Left lobe of liver (tissue), 2 donors: Measurements from ENCODE around the gene CPLX1. TPM values are rescaled to one million over a fixed set of nuclear protein-coding genes. Genes with fewer than 3 reads are reported as not detected.
A peak's percentile ranks its signal among the peaks of the same experiment; 100 is the strongest.
"Not testable (repeated sequence)": the region's sequence is repeated elsewhere in the genome, so short reads cannot be mapped to it uniquely, and the experiment has no call there.

Source experiments
- ATAC-seq: fragments of 200-7000 bp; cut with Tn5 transposase; one replicate; pipeline ENCODE4 v1.9.1; 2020; ENCODE audit warnings: mild to moderate bottlenecking, moderate library complexity
- DNase-seq: peaks from one replicate; pipeline ENCODE4 v3.0.0-alpha.2; 2020; ENCODE audit warnings: low spot score
- total RNA-seq: library from RNA; stranded (reverse); gene quantifications from one replicate; pipeline ENCODE4 v1.2.1, GENCODE V29; 2021
- donor health status: DM: no; HTN: no; CAD: no; lungs with moderate emphysema.
- donor health status: DM: no; HTN: yes; CAD: no.

CPLX1 gene
- total RNA-seq, 1 donor from 2014 or later, result 1.5 TPM

DNA sequence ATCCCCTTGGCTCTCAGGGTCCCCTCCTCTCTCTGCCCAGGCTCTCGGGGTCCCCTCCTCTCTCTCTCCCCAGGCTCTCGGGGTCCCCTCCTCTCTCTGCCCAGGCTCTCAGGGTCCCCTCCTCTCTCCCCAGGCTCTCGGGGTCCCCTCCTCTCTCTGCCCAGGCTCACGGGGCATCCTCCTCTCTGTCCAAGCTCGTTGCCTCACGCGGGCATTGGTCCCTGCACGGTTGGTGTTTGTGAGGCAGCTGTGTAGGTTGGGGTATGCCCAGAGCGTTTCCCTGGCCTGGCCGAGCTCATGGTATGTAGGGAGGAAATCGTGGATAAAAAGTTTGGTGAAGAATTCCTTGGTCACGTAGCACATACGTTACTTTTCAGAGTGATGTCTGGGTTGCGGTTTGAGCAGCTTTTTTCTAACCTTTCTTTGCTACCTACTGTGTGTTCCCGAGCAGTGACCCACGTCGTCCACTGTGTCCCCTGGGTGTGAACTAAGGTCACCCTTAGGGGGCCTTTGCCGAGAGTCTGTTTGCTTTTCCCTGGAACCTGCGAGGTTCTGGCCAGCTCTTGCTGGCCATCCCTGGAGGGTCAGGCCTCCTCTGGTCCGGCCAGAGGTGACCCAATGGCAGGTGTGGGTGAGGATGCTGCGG is 83.7 kb downstream of the CPLX1 start:
- ATAC-seq (peak; percentile 14), DNase-seq (no peak)

DNA sequence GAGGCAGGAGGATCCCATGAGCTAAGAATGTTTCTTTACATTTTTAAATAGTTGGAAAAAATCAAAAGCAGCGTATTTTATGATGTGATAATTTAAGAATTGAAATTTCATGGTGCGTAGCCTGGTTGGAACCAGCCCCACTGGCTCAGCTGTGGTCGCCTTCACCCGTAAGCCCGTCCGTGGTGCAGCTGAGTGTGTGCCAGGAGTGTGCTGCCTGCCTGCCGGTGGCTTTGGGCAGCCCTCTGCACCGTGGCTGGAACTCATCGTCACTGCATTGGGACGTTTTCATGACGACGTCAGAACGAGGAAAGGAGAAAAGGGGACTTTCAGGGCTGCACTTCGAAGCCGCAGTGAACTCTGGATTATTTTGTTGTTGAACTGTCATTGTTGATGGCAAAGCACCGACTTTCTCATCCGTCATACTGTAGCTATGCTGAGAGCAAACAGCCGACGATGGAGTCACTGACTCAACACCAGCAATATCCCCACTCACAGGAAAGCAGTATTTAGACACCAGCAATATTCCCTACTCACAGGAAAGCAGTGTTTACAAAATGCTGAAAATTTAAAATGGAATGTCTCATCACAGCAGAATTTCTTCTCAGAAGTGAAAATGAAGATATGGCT is 85.2 kb downstream of the CPLX1 start:
- ATAC-seq (no peak), DNase-seq (no peak)

DNA sequence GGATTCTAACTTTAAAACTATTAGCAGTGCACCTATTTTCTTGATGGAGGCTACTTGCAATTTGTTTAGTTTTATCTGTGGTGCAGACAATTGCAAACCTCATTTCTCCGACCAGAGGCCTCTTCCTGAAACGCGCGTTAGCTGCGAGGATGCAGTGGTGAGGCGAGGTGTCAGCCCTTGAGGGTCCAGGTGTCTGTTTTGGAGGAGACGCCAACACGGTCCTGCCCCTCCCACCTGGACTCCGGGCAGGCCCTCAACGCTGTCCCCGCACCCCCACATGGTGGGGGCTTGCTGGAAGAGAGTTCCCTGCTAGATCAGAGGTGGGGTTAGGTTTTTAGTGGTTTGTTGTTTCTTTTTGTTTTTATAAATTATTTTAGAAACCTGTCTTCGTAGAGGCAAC is 85.9 kb downstream of the CPLX1 start:
- DNase-seq (no peak), ATAC-seq (no peak)

DNA sequence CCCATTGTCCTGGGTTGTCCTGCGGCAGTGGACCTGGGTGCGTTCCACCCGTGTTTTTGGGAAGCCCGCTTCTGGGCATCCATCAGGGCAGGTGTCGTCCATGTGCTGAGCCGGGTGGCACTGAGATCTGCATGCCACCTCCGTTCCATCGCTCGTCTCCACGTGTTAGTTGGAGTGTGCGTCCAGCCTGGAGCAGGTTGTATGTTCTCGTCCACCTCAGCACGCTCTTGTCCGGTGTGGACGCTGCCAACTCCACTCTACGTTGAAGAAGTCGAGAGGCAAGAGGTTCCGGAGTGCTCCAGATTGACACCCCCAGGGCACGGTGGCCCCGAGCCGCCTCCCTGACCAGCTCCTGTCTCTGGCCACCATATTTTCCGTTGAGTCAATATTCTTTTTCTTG is 86.4 kb downstream of the CPLX1 start:
- no peak for ATAC-seq
- DNase-seq, result no peak

DNA sequence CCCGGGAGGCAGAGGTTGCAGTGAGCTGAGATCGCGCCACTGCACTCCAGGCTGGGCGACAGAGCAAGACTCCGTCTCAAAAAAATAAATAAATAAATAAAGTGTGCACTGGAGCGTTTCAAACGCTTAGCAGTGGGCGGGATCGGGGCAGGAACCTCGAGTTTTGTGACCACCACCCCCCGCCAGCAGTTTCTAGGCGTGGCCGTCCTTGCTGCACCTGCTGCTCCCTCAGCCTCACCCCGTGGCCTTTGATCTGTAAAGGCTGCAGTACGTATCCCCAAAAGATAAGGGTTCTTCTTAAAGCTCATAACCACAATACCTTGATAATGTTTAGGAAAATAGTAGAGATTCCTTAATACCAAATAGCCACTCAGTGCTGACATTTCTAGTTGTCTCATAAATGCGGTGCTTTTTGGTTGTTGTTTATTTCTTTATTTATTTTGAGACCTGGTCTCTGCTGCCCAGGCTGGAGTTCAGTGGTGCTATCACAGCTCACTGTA is 87.1 kb downstream of the CPLX1 start:
- ATAC-seq (no peak), DNase-seq (no peak)

DNA sequence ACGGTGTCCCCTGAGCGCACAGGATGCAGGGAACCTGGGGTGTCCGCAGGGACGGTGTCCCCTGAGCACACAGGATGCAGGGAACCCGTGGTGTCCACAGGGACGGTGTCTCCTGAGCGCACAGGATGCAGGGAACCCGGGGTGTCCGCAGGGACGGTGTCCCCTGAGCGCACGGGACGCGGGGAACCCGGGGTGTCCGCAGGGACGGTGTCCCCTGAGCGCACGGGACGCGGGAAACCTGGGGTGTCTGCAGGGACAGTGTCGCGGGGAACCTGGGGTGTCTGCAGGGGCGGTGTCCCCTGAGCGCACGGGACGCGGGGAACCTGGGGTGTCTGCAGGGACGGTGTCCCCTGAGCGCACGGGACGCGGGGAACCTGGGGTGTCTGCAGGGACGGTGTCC is 89.4 kb downstream of the CPLX1 start:
- DNase-seq, ATAC-seq: not testable (repeated sequence)

DNA sequence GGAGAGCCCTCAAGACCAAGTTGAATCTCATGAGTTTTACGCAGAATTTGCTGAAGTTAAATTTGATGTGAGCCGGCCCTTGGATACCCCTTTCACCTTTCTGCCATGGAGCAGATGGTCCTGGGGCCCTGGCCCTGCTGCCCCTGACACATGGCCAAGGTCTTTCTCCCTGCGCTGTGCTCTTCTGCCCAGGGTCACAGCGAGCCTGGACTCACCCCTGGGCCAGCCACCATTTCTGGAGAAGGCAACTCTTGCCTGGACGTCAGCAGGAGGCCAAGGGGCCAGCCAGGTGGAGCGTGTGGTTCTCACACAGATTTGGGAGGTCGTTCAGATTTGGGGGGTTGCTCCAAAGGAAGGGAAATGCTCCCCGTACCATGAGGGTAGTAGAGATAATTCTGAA is 90.3 kb downstream of the CPLX1 start:
- DNase-seq (no peak), ATAC-seq (no peak)

Other genes with a start within 250 kb of the CPLX1 start
- gene TMEM271, start 249.8 kb downstream of the CPLX1 start, total RNA-seq, result not detected
- 0.83 TPM for gene PDE6B, start 200.6 kb downstream of the CPLX1 start, total RNA-seq
- 203 TPM for gene ATP5ME, start 151.9 kb downstream of the CPLX1 start, total RNA-seq
- gene MYL5, start 151.6 kb downstream of the CPLX1 start, total RNA-seq, result 7.4 TPM
- gene SLC49A3, start 137.0 kb downstream of the CPLX1 start, total RNA-seq, result 7.6 TPM
- gene PCGF3, start 120.3 kb downstream of the CPLX1 start, total RNA-seq, result 16.6 TPM
- gene GAK, start 106.2 kb upstream of the CPLX1 start, total RNA-seq, result 72.1 TPM
- 39.2 TPM for gene TMEM175, start 106.3 kb upstream of the CPLX1 start, total RNA-seq
- 7.0 TPM for gene DGKQ, start 147.4 kb upstream of the CPLX1 start, total RNA-seq
- 12.9 TPM for gene IDUA, start 160.9 kb upstream of the CPLX1 start, total RNA-seq
- gene SLC26A1, start 167.3 kb upstream of the CPLX1 start, total RNA-seq, result 40.6 TPM
- 64.8 TPM for gene FGFRL1, start 185.5 kb upstream of the CPLX1 start, total RNA-seq